Uterus (tissue), 2 donors: ENCODE measurements around the gene PLIN5.

ENCODE experiments used
- CTCF ChIP-seq, 4 experiments: fragments of 200-600 bp in 2 of 4; fragments of 450-650 bp in 2 of 4; sonication (generic) in 2 of 4; IDR thresholded peaks; one replicate each; pipeline ENCODE4 v1.5.1; 2016 to 2019; ENCODE audit warnings: antibody characterized with exemption in 4 of 4, mild to moderate bottlenecking in 2 of 4, moderate library complexity in 1 of 4
- POLR2A ChIP-seq, 2 donors: fragments of 450-650 bp; IDR thresholded peaks; one replicate each; pipeline ENCODE4 v1.6.1; 2016; ENCODE audit warnings: antibody characterized with exemption in 2 of 2, mild to moderate bottlenecking in 1 of 2, moderate library complexity in 1 of 2

GRCh38 chr19:4500841-4501591 lies 34.0 kb downstream of the PLIN5 start:
- TF ChIP-seq CTCF (IDR thresholded peaks at IDR 0.05) (no peak), POLR2A (IDR thresholded peaks at IDR 0.05) (no peak)
